H1 (cell line): Measurements from ENCODE around the gene CCDC30. TPM values are rescaled to one million over a fixed set of nuclear protein-coding genes. Genes with fewer than 3 reads are reported as not detected.
A peak's percentile ranks its signal among the peaks of the same experiment; 100 is the strongest.

Experiments used
- ASH2L ChIP-seq: fragments of 200-600, 300-600 bp; sonication (generic); IDR thresholded peaks from one replicate; pipeline ENCODE4 v1.7.1; 2017; ENCODE audit warnings: low read length
- CHD1 ChIP-seq: IDR thresholded peaks from 2 replicates; pipeline ENCODE4 v1.6.1; 2012; ENCODE audit warnings: low read depth, low read length, improper control_type of control experiment
- EGR1 ChIP-seq: IDR thresholded peaks from 2 replicates; pipeline ENCODE4 v1.6.1; 2011; ENCODE audit warnings: low read depth, low read length, borderline replicate concordance
- EZH2 ChIP-seq: fragments of 200-600 bp; sonication (generic); IDR thresholded peaks from 2 replicates; pipeline ENCODE4 v1.7.1; 2012; ENCODE audit warnings: low read depth, mild to moderate bottlenecking, moderate library complexity, low read length, inconsistent platforms; ENCODE audit not compliant: severe bottlenecking
- GTF2F1 ChIP-seq: IDR thresholded peaks from 2 replicates; pipeline ENCODE4 v1.6.1; 2012; ENCODE audit warnings: low read depth, low read length, improper control_type of control experiment, borderline replicate concordance
- HDAC2 ChIP-seq, 2 experiments: fragments of 300-600 bp in 1 of 2; sonication (generic) in 1 of 2; IDR thresholded peaks; 2 replicates each; pipeline ENCODE4 v1.6.1; 2011 to 2012; ENCODE audit warnings: low read depth in 2 of 2, low read length in 2 of 2, mild to moderate bottlenecking in 2 of 2, moderate library complexity in 2 of 2, borderline replicate concordance in 1 of 2, inconsistent platforms in 1 of 2
- JUN ChIP-seq: IDR thresholded peaks from 2 replicates; pipeline ENCODE4 v1.6.1; 2011; ENCODE audit warnings: low read depth, mild to moderate bottlenecking, improper control_type of control experiment, low read length
- JUND ChIP-seq: IDR thresholded peaks from 2 replicates; pipeline ENCODE4 v1.6.1; 2011; ENCODE audit warnings: mild to moderate bottlenecking, improper control_type of control experiment, low read length
- KDM1A ChIP-seq: fragments of 200-600, 300-600 bp; sonication (generic); IDR thresholded peaks from 2 replicates; pipeline ENCODE4 v1.7.1; 2016; ENCODE audit warnings: mild to moderate bottlenecking, low read length, borderline replicate concordance
- KDM4A ChIP-seq: IDR thresholded peaks from one replicate; pipeline ENCODE4 v1.7.1; 2012; ENCODE audit warnings: low read depth, mild to moderate bottlenecking, moderate library complexity, low read length, inconsistent platforms; ENCODE audit not compliant: severe bottlenecking
- MAFK ChIP-seq: IDR thresholded peaks from 2 replicates; pipeline ENCODE4 v1.6.1; 2012; ENCODE audit warnings: low read depth, mild to moderate bottlenecking, improper control_type of control experiment, low read length
- PHF8 ChIP-seq: fragments of 200-600 bp; sonication (generic); conservative IDR thresholded peaks from 2 replicates; pipeline ENCODE4 v1.7.1; 2012; ENCODE audit warnings: low read depth, mild to moderate bottlenecking, inconsistent platforms, low read length, moderate library complexity
- RXRA ChIP-seq: IDR thresholded peaks from 2 replicates; pipeline ENCODE4 v1.6.1; 2011; ENCODE audit warnings: low read depth, mild to moderate bottlenecking, low read length, moderate library complexity; ENCODE audit not compliant: insufficient read depth
- SAP30 ChIP-seq: fragments of 300-600 bp; sonication (generic); IDR thresholded peaks from 2 replicates; pipeline ENCODE4 v1.7.1; 2012; ENCODE audit warnings: low read length, moderate library complexity, mild to moderate bottlenecking, inconsistent platforms; ENCODE audit not compliant: insufficient read depth, insufficient replicate concordance
- SIN3A ChIP-seq, 2 experiments: IDR thresholded peaks in 1 of 2; conservative IDR thresholded peaks in 1 of 2; 2 replicates each; pipeline ENCODE4 v1.6.1; 2011 to 2012; ENCODE audit warnings: low read length in 2 of 2, improper control_type of control experiment in 1 of 2, low read depth in 1 of 2, mild to moderate bottlenecking in 1 of 2
- SIRT6 ChIP-seq: IDR thresholded peaks from one replicate; pipeline ENCODE4 v1.7.1; 2012; ENCODE audit warnings: low read length, inconsistent platforms
- SP1 ChIP-seq: IDR thresholded peaks from 2 replicates; pipeline ENCODE4 v1.6.1; 2011; ENCODE audit warnings: low read depth, low read length
- SRF ChIP-seq: IDR thresholded peaks from 2 replicates; pipeline ENCODE4 v1.6.1; 2011; ENCODE audit warnings: mild to moderate bottlenecking, low read depth, low read length, moderate library complexity
- TBP ChIP-seq: IDR thresholded peaks from 2 replicates; pipeline ENCODE4 v1.6.1; 2011; ENCODE audit warnings: low read depth, low read length, improper control_type of control experiment
- TCF12 ChIP-seq: IDR thresholded peaks from 2 replicates; pipeline ENCODE4 v1.6.1; 2011; ENCODE audit warnings: low read depth, mild to moderate bottlenecking, low read length
- TEAD4 ChIP-seq: IDR thresholded peaks from 2 replicates; pipeline ENCODE4 v1.6.1; 2012; ENCODE audit warnings: low read depth, low read length, inconsistent platforms, mixed read lengths
- ZNF274 ChIP-seq: IDR thresholded peaks from 2 replicates; pipeline ENCODE4 v1.7.0; 2012; ENCODE audit warnings: low read length, borderline replicate concordance; ENCODE audit errors: extremely low read depth
- polyA plus RNA-seq, 7 experiments: library from polyadenylated mRNA; depleted of rRNA in 3 of 7; stranded (reverse) in 5 of 7; unstranded in 2 of 7; fragments of >200 nt in 5 of 7; fragments of 200-250 nt in 2 of 7; gene quantifications; 1 replicate in 5 of 7; 2 replicates in 1 of 7; 4 replicates in 1 of 7; pipeline versions ENCODE4 v1.2.1 to v1.2.3, GENCODE V29; 2011 to 2013; ENCODE audit warnings: missing spikeins in 2 of 7, mixed read lengths in 2 of 7
- total RNA-seq: library from RNA; stranded (reverse); fragmentation: NEBNext Ultra II Directional; extraction: Animal tissue kit (Norgen Biotek cat#: 25700); gene quantifications from 2 replicates; pipeline ENCODE4 v1.2.1, GENCODE V29; 2021
- TF ChIP-seq, protein P1 (sequence below): IDR thresholded peaks from 2 replicates; pipeline ENCODE4 v1.6.1; 2011; ENCODE audit warnings: low read length, improper control_type of control experiment

Gene CCDC30
- total and polyA plus RNA-seq, 2 of the 8 experiments (the other 6 are each of a cell fraction or from before 2014, with no cell fraction given), result 0.60 to 1.8 TPM

DNA sequence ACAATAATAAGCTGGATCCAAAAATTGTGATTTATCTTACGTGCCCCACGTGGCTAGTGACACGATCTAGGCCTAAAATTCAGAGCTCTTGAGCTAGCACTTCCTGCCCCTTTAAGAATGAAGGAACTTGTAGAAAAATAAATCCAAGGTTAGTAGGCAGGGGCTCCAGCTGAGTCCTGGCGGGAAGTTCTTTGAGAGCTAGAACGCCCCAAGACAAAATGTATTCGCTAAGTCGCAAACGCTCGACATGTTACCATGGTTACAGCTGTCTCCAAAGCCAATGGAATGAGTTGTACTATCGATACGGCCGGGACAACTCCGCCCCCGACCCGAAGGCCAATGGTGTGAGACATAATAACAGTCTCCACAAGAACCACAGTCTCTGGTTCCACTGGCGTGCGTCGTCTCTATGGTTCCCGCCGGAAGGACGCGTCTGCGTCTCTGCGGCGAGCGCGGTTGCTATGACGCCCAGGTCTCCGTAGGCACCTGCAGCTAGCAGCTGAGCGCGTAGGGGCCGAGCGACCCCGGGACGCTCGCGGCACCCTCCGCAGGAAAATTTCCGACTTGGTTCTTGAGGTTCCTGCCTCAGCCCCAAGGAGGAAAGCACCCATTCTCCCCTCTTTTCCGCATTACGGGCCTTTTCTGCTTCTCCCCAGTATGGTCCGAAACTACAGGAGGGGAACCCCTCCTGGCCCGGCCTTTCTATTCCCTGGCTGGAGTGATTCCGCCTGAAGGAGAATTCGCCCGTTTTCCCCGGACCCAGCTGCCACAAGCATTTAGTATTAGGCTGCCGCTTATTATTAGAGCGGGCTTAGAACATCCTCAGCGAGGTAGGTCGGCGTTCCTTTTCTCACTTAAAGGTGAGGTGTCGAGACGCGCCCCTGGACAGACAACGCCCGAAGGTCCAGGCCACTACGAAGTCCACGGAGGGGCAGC is at the start of gene CCDC30 (continued):
- TF ChIP-seq ASH2L, result peak; percentile 49
- TF ChIP-seq TBP, result no peak
- no peak for TF ChIP-seq TCF12
- TF ChIP-seq SIRT6, result no peak
- TF ChIP-seq SAP30, result no peak
- TF ChIP-seq EZH2, result no peak
- peak in 1 of 2 experiments; percentile 5; a peak in 1 of 4 replicates for TF ChIP-seq HDAC2 (IDR thresholded peaks at IDR 0.05; ENCODE audit: borderline replicate concordance in 1 of 2, low read depth in 2 of 2, low read length in 2 of 2)
- peak; percentile 95 for TF ChIP-seq SP1
- no peak for TF ChIP-seq GTF2F1
- TF ChIP-seq PHF8, result peak; percentile 7; the same call in 1 of the 2 replicates
- TF ChIP-seq JUND, result no peak
- no peak for TF ChIP-seq ZNF274
- TF ChIP-seq KDM4A, result peak; percentile 80
- TF ChIP-seq, protein P1, sequence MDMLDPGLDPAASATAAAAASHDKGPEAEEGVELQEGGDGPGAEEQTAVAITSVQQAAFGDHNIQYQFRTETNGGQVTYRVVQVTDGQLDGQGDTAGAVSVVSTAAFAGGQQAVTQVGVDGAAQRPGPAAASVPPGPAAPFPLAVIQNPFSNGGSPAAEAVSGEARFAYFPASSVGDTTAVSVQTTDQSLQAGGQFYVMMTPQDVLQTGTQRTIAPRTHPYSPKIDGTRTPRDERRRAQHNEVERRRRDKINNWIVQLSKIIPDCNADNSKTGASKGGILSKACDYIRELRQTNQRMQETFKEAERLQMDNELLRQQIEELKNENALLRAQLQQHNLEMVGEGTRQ, result no peak
- no peak for TF ChIP-seq SRF
- no peak for TF ChIP-seq MAFK
- TF ChIP-seq JUN, result no peak
- no peak for TF ChIP-seq EGR1
- no peak for TF ChIP-seq KDM1A
- TF ChIP-seq CHD1, result no peak
- TF ChIP-seq RXRA, result no peak
- TF ChIP-seq SIN3A (conservative IDR thresholded peaks at IDR 0.05 in 1 of 2, IDR thresholded peaks at IDR 0.05 in 1 of 2; ENCODE audit: low read depth in 1 of 2, low read length in 2 of 2), result peak; percentile 96 to 99
- TF ChIP-seq TEAD4, result no peak
